Measurements from ENCODE around the gene TCF19. TPM values are rescaled to one million over a fixed set of nuclear protein-coding genes. Genes with fewer than 3 reads are reported as not detected.

TCF19 gene
- total and polyA plus RNA-seq, 2 experiments from 2014 or later = 8.3 to 11.1 TPM

GRCh38 chr6:31112478-31112877, 45.9 kb upstream of the TCF19 start, which contains the start of gene C6orf15:
Gene C6orf15 (minus strand): TSS chr6:31112575. CDS start chr6:31112555, 20 bp downstream.
- TF ChIP-seq, protein P1, sequence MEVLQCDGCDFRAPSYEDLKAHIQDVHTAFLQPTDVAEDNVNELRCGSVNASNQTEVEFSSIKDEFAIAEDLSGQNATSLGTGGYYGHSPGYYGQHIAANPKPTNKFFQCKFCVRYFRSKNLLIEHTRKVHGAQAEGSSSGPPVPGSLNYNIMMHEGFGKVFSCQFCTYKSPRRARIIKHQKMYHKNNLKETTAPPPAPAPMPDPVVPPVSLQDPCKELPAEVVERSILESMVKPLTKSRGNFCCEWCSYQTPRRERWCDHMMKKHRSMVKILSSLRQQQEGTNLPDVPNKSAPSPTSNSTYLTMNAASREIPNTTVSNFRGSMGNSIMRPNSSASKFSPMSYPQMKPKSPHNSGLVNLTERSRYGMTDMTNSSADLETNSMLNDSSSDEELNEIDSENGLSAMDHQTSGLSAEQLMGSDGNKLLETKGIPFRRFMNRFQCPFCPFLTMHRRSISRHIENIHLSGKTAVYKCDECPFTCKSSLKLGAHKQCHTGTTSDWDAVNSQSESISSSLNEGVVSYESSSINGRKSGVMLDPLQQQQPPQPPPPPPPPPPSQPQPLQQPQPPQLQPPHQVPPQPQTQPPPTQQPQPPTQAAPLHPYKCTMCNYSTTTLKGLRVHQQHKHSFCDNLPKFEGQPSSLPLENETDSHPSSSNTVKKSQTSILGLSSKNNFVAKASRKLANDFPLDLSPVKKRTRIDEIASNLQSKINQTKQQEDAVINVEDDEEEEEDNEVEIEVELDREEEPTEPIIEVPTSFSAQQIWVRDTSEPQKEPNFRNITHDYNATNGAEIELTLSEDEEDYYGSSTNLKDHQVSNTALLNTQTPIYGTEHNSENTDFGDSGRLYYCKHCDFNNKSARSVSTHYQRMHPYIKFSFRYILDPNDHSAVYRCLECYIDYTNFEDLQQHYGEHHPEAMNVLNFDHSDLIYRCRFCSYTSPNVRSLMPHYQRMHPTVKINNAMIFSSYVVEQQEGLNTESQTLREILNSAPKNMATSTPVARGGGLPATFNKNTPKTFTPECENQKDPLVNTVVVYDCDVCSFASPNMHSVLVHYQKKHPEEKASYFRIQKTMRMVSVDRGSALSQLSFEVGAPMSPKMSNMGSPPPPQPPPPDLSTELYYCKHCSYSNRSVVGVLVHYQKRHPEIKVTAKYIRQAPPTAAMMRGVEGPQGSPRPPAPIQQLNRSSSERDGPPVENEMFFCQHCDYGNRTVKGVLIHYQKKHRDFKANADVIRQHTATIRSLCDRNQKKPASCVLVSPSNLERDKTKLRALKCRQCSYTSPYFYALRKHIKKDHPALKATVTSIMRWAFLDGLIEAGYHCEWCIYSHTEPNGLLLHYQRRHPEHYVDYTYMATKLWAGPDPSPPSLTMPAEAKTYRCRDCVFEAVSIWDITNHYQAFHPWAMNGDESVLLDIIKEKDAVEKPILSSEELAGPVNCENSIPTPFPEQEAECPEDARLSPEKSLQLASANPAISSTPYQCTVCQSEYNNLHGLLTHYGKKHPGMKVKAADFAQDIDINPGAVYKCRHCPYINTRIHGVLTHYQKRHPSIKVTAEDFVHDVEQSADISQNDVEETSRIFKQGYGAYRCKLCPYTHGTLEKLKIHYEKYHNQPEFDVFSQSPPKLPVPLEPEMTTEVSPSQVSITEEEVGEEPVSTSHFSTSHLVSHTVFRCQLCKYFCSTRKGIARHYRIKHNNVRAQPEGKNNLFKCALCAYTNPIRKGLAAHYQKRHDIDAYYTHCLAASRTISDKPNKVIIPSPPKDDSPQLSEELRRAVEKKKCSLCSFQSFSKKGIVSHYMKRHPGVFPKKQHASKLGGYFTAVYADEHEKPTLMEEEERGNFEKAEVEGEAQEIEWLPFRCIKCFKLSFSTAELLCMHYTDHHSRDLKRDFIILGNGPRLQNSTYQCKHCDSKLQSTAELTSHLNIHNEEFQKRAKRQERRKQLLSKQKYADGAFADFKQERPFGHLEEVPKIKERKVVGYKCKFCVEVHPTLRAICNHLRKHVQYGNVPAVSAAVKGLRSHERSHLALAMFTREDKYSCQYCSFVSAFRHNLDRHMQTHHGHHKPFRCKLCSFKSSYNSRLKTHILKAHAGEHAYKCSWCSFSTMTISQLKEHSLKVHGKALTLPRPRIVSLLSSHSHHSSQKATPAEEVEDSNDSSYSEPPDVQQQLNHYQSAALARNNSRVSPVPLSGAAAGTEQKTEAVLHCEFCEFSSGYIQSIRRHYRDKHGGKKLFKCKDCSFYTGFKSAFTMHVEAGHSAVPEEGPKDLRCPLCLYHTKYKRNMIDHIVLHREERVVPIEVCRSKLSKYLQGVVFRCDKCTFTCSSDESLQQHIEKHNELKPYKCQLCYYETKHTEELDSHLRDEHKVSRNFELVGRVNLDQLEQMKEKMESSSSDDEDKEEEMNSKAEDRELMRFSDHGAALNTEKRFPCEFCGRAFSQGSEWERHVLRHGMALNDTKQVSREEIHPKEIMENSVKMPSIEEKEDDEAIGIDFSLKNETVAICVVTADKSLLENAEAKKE (CRISPR knock-in tag; IDR thresholded peaks at IDR 0.05) = no peak
- no peak for TF ChIP-seq REST (IDR thresholded peaks at IDR 0.05; ENCODE audit: unreplicated experiment)
- TF ChIP-seq ZNF114 (CRISPR knock-in tag; IDR thresholded peaks at IDR 0.05) = no peak
- TF ChIP-seq ETS1 (IDR thresholded peaks at IDR 0.05) = no peak
- TF ChIP-seq, protein P2, sequence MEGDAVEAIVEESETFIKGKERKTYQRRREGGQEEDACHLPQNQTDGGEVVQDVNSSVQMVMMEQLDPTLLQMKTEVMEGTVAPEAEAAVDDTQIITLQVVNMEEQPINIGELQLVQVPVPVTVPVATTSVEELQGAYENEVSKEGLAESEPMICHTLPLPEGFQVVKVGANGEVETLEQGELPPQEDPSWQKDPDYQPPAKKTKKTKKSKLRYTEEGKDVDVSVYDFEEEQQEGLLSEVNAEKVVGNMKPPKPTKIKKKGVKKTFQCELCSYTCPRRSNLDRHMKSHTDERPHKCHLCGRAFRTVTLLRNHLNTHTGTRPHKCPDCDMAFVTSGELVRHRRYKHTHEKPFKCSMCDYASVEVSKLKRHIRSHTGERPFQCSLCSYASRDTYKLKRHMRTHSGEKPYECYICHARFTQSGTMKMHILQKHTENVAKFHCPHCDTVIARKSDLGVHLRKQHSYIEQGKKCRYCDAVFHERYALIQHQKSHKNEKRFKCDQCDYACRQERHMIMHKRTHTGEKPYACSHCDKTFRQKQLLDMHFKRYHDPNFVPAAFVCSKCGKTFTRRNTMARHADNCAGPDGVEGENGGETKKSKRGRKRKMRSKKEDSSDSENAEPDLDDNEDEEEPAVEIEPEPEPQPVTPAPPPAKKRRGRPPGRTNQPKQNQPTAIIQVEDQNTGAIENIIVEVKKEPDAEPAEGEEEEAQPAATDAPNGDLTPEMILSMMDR (conservative IDR thresholded peaks at IDR 0.05; ENCODE audit: low read depth in 2 of 2) = no peak
- TF ChIP-seq STAT1 (IDR thresholded peaks at IDR 0.05; ENCODE audit: unreplicated experiment) = no peak
- no peak for TF ChIP-seq EZH2 (IDR thresholded peaks at IDR 0.05; ENCODE audit: low read depth, unreplicated experiment)
- no peak for TF ChIP-seq JUNB (IDR thresholded peaks at IDR 0.05; ENCODE audit: unreplicated experiment)
- no peak within 1 kb of the TSS for H3K4me2 ChIP-seq
- no peak within 1 kb of the TSS for H2AFZ ChIP-seq
- H3K36me3 ChIP-seq (ENCODE audit: insufficient read depth) = no peaks in the 10 kb centered on the region
- H3K9me2 ChIP-seq (ENCODE audit: insufficient read depth) = peaks cover 7% of the 10 kb centered on the region; the same call in 1 of the 2 replicates
- no peak within 1 kb of the TSS for H3K4me3 ChIP-seq
- peaks cover 39% of the 10 kb centered on the region for H3K4me1 Mint-ChIP-seq
- no peaks in the 10 kb centered on the region for H4K20me1 ChIP-seq (replicated peaks; ENCODE audit: insufficient read depth)
- H3K79me2 ChIP-seq (replicated peaks; ENCODE audit: insufficient read depth) = no peaks in the 10 kb centered on the region
- no peaks in the 10 kb centered on the region; the same call in 2 of the 3 replicates for H3K36me3 Mint-ChIP-seq (ENCODE audit: low read depth)
- H3K9me3 Mint-ChIP-seq = no peaks in the 10 kb centered on the region; the same call in 2 of the 3 replicates
- no peak within 1 kb of the TSS for H3K27ac ChIP-seq (ENCODE audit: low read depth)
- no peak within 1 kb of the TSS; the same call in 2 of the 3 replicates for H3K4me3 Mint-ChIP-seq
- no peaks in the 10 kb centered on the region for H3K27me3 ChIP-seq (ENCODE audit: insufficient read depth)
- no peak within 1 kb of the TSS for H3K27ac Mint-ChIP-seq
- ATAC-seq = no peak
- H3K4me1 ChIP-seq (ENCODE audit: insufficient read depth) = peaks cover 16% of the 10 kb centered on the region
- peaks cover 20% of the 10 kb centered on the region for H3K27me3 Mint-ChIP-seq (ENCODE audit: insufficient read depth, low read depth, poor library complexity)
- H3F3A ChIP-seq (replicated peaks; ENCODE audit: low read depth) = no peaks in the 10 kb centered on the region
- no peak for DNase-seq (ENCODE audit: low spot score)

Measured in GM23338 (cell line).